GM19452 (cell line): ENCODE results near the gene HEATR5B.
A peak's percentile ranks its signal among the peaks of the same experiment; 100 is the strongest.
"Not testable (repeated sequence)": the region's sequence is repeated elsewhere in the genome, so short reads cannot be mapped to it uniquely, and the experiment has no call there.

Experiments used
- ATAC-seq: cut with Tn5 transposase; IDR thresholded peaks from one replicate; pipeline ENCODE4 v1.9.1; 2021; ENCODE audit not compliant: unreplicated experiment

Gene HEATR5B

DNA sequence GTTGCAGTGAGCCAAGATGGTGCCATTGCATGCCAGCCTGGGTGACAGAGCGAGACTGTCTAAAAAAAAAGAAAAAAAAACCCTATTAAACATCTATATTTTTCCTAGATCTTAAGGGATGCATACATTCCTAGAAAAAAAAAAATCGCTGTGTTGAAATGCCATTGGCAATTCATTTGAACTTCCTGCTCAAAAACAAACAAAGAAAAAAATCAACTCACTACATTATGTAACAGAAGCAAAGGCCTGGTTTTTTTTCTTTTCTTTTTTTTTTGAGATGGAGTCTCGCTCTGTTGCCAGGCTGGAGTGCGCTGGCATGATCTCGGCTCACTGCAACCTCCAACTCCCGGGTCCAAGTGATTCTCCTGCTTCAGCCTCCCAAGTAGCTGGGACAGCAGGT lies 96.2 kb downstream of the HEATR5B start:
- ATAC-seq = no peak

DNA sequence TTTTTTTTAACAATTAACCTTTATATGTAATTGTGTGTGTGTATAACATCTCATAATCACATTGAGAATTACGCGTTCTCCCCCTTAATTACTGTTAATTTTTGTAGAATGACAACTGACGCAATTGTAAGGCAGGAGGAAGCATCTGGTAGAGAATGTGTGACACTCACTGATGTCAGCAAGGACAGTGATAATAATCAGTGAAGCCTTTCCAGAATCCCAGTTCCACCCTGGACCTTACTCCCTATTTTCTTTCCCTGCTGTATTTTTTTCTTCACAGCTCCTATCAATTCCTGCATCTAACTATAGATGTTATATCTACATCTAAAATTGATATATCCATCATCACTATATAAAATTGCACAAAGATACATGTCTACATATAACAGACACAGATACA lies 101.7 kb downstream of the HEATR5B start:
- no peak for ATAC-seq

DNA sequence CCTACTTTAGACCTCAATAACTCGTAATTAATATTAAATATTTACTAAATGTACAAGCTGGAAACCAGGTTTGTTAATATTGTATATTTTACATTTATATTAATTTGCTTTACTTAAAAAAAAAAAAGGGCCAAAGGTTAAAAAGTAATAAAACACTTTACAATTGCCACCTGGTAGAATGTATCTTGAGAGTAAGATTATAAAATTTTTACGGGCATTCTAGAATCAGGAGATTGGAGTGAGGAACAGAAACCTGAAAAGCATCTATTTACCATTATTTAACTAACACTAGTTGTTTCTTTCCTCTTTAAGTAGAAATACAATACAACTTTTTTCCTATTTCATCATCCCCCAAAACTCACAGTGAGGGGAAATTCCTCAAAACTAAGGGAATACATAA lies 102.3 kb downstream of the HEATR5B start:
- no peak for ATAC-seq

GRCh38 chr2:36979007-36979406 lies 105.2 kb downstream of the HEATR5B start:
- ATAC-seq = not testable (repeated sequence)

DNA sequence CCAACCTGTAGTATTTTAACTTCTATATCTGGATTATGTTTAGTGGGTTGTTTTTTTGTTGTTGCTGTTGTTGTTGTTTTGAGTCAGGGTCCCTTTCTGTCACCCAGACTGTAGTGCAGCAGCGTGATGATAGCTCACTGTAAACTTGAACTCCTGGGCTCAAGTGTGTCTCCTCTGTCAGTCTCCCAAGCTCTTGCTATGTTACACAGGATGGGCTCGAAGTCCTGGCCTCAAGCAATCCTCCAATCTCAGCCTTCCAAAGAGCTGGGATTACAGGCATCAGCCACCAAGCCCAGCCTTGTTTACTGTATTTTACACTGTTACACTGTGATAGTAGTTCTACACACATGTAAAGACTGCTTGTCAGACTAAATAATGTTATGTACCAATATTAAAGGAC lies 108.1 kb downstream of the HEATR5B start:
- ATAC-seq = no peak

- no peak for ATAC-seq
Observed at GRCh38 chr2:36975306-36975705, 108.9 kb downstream of the HEATR5B start.

DNA sequence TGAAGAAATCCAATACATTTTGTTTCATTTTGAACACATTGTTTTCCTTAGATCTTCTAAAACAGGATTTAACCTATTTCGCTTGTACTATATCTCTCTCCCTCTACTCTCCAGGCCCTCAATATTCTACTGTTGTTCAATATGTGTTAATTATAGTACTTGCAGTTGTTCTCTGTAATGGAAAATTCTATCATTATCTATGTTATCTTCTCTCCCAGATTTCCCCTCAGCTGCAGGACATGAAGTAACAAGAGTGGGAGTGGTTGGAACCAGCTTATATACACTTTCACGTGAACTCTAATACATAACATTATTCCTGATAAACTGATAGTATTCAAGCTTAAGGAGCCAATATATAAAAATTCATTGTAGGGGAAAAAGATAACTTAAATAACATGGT lies 110.9 kb downstream of the HEATR5B start:
- ATAC-seq = no peak

- no peak for ATAC-seq
Observed at GRCh38 chr2:36971990-36972389, 112.2 kb downstream of the HEATR5B start.

DNA sequence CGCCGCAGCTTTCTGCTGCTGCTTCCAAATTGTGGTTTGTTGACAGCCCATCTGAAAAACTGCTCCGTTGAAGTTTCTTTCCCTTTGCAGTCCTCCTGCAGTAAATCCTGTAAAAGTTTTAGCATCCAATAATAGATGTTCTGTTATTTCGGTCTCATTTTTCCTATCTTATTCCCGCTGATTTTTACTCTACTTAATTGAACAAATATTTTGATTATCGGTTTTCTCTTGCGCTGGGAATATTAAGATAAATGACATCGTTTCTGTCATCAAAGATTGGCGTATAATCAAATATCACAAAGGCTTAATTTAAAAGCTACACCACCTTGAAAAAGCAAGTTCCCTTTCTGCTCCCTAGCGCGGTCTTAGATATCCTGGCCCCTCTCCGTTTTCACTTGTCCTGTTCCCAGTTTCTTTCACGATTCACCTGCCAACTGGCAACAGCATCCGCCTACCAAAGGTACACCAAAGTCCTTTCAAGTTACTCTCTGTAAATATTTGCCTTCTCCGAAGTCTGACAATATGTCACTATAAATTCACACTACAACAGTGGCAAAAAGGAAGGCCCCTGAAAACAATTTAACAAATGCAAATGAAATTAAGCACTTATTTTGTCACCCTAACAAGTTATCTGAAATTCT lies 116.8 kb downstream of the HEATR5B start:
- ATAC-seq = no peak

DNA sequence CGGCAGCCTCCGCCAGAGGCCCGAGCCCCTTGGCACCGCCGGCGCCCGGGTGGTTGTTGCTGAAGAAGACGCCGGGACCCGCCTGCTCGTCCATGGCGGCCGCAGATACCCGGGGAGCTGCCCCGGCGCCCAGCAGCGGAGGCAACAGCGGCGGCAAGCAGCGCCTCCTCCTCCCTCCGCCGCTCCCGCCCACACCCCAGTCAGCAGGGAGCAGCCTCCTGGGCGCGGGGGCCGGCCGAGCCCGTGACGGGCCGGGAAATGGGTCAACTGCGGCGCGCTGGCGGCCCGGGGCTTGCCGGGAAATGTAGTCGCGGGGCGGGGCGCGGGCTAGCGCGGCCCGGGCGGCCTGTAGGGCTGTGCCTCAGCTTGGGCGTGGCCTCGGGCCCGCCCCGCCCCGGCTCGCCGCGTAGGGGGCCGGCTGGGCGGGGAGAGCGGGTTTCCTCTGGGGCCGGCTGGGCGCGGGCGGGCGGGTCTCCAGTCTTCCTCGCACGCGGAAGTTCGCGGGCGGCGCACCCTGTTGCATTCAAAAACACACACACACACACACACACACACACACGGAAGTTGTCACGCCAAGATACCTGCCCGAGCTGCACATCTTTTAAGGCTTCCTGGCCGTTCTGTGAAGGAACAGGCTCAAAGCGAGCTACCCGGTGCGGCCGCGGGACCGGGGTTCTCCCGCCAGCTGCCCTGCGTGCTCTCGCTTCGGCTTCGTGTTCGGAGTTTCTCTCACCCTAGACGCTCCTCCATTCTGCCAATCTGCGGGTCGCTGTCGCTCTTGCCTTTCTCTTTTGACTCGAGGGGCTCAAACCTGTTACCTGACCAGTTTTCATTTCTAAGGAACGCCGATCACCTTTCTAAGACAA lies 117.6 kb downstream of the HEATR5B start, which contains the start of gene STRN:
STRN (minus strand) TSS at position 167 of the 866 bp plus-strand sequence; CDS start at position 94, 73 bp downstream.
- ATAC-seq = peak; percentile 99

GRCh38 chr2:36965751-36966369 lies 118.3 kb downstream of the HEATR5B start:
- ATAC-seq = peak; percentile 35

DNA sequence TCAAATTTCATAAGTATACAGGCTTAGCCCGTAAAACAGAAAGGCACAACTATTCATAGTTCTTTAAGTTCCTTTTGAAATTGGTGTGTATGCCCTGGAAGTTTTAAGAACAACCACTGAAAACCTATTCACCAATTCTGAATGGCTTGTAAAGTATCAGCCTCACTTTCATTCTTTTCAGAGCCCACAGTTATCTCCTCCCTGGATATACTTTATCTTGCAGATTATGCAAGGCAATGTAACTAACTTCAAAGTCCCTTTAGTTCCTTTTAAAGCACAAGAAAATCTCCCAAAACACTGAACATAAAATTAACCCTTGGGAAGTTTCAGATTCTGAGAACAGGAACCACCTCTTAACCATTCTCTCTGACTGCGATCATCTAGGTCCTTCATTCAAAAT lies 119.0 kb downstream of the HEATR5B start:
- no peak for ATAC-seq

DNA sequence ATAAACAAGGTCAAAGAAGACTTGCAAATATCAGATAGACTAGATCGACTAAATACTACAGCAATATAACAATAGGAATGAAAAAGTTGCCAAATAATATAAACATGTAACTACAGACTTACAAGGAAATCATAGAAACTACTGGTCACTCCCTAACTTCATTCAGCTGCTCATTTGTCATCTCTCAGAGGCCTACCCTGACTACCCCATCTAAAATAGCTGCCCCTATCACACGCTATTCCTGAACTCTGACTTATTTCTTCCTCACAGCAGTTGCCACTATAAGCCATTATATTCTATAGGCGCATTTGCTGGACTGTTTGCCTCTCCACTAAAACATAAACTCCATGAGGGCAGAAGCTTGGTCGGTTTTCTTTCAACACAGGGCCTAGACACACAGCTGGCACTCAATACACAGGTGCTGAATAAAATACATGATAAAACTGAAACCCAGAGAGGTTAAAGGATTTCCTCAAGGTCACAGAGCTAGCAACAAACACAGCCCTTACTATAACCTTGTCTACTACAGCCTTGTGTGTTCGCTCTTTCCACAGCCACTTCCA lies 119.6 kb downstream of the HEATR5B start:
- ATAC-seq = no peak

DNA sequence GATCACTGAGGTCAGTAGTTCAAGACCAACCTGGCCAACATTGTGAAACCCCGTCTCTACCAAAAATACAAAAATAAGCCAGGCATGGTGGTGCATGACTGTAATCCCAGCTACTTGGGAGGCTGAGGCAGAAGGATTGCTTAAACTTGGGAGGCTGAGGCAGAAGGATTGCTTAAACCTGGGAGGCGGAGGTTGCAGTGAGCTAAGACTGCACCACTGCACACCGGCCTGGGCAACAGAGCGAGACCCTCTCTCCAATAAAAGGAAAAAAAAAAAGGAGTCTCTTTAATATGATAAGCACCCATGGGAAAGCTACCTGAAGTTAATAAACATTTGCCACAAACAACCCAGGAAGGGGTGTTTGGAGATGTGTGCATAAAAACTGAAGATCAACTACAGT lies 120.4 kb downstream of the HEATR5B start:
- no peak for ATAC-seq

DNA sequence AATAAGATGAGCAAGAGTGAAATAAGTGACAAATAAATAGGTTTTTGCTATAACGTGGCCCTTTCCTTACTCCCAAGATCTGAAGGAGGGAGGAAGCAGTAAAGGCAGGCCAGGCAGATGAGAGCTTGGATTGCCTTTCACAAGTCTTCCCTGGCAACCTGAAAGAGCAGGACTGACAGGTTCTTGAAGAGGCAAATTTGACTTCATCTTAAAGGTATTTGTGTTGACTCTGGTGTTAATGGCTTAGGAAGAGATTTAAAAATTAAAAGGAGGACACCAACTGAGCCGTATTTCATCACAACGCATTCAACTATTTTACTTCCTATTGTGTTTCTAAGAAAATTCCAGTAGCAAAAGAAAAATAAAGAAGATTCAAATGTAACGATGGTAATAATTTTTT lies 121.1 kb downstream of the HEATR5B start:
- ATAC-seq = no peak

GRCh38 chr2:36960773-36961172 lies 123.4 kb downstream of the HEATR5B start:
- no peak for ATAC-seq

- ATAC-seq = no peak
Observed at GRCh38 chr2:36960005-36960675, 124.0 kb downstream of the HEATR5B start.

GRCh38 chr2:36954977-36955607 lies 129.1 kb downstream of the HEATR5B start:
- ATAC-seq = no peak

DNA sequence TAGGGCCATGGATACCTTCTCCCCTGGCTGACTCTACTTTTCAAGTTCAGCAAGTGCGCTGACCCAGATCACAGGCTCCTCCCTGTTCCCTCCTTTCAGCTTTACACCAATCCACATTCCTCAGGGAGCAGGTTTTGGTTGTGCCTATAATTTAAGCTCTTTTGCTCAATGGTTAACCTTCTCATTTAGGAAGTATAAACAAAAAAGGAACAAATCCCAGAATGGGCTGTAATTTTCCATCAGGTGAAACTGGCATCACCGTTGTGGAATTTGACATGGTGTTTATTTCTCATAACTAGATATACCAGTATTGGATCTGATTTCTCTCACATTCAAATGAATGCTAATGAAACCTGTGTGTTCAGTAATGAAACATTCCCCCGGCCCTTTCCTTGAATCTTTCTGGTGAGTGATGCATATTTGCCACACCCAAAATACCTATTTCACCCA lies 131.4 kb downstream of the HEATR5B start:
- no peak for ATAC-seq

DNA sequence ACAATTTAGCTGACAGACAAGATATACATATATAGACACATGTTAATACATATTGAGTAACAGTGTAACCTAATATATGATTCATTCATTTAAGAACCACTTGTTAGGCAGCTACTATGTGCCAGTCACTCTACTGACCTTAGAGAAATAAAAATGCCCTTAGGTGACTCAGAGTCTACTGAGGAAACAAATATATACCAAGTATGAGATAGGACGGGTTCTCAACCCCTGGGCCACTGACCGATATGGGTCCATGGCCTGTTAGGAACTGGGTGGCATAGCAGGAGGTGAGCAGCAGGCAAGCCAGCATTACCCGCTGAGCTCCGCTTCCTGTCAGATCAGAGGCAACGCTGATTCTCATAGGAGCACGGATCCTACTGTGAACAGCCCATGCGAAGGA lies 132.6 kb downstream of the HEATR5B start:
- no peak for ATAC-seq
